HG02610 (cell line): ENCODE measurements around the gene TUBB4A.
A peak's percentile ranks its signal among the peaks of the same experiment; 100 is the strongest.

Experiments used
- ATAC-seq: cut with Tn5 transposase; IDR thresholded peaks from one replicate; pipeline ENCODE4 v1.9.1; 2021; ENCODE audit warnings: mild to moderate bottlenecking, moderate library complexity; ENCODE audit not compliant: unreplicated experiment

TUBB4A gene

DNA sequence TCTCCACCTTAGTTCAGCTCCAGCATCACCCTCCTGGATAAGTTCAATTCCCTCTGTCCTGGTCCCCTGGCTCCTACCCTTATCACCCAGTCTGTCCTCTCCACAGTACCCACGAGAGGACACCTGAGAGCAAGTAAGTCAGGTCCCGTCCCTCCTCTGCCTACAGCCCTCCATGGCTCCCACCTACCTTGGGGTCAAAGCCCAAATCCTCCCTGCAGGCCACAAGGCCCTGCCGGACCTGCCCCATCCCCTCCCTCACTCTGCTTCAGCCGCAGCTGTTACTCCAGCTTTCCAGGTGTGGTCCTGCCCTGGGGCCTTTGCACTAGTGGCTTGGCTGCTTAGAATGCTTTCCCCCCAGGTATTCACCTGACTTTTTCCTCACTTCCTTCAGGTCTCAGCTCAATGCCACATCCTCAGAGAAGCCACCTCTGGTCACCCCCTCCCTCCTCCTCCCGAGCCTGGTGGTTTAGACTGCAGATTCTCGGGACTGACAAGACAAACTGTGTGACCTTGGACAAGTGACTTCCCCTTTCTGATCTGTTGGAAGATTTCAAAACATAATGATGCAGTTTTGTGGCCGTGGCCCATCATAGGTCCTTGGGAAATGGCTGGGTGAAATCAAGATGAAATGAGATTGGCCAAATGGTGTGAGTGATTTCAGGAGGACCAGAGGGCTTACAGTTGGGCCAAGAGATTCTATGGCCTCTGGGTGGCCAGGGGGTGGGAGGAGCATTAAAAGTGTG is 3.6 kb downstream of the TUBB4A start:
- no peak for ATAC-seq

DNA sequence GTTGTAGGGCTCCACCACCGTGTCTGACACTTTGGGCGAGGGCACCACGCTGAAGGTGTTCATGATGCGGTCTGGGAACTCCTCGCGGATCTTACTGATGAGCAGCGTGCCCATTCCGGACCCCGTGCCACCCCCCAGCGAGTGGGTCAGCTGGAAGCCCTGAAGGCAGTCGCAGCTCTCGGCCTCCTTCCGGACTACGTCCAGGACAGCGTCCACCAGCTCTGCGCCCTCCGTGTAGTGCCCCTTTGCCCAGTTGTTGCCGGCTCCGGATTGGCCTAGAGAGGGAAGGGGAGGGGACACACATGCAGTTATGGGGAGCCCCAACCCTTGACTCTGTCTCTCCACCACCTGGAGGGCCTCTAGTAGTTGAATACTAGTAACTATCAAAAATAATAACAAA is 6.2 kb downstream of the TUBB4A start:
- ATAC-seq: no peak

GRCh38 chr19:6494438-6495036 is 7.6 kb downstream of the TUBB4A start:
- no peak for ATAC-seq

DNA sequence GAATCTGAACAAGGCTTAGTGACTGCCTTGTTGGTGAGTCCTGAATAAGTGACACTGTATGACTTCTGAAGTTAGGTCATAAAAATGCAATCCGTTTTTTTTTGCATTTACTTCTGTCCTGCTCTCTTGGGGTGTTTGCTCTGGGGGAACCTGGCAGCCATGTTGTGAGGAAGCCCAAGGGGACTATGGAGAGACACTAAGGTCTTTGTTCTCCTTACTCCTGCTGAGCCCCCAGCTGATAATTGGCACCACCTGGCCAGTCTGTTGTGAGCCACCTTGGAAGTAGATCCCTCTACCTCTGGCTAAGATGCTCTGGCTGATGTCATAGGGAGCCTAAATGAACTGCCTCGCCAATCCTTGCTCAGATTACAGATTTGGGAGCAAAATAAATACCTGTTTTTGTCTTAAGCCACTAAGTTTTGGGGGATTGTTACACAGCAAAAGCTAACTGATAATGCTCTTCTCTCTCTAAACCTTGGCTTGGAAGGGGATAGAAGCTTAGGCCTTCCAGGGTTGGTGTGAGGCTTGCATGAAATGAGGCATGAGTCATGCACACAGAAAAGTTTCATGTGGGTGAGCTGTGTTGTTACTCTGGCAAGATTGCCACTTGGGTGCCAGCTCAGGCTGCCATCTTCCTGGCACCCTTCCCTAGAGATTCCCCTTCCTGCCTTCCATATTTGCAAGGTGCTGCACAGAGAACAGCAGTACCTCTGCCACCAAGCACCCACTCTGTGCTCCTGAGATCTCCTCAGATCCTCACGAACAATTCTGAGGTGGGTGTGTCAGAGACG is 10.1 kb downstream of the TUBB4A start:
- no peak for ATAC-seq

GRCh38 chr19:6490134-6490533 is 12.0 kb downstream of the TUBB4A start:
- no peak for ATAC-seq

DNA sequence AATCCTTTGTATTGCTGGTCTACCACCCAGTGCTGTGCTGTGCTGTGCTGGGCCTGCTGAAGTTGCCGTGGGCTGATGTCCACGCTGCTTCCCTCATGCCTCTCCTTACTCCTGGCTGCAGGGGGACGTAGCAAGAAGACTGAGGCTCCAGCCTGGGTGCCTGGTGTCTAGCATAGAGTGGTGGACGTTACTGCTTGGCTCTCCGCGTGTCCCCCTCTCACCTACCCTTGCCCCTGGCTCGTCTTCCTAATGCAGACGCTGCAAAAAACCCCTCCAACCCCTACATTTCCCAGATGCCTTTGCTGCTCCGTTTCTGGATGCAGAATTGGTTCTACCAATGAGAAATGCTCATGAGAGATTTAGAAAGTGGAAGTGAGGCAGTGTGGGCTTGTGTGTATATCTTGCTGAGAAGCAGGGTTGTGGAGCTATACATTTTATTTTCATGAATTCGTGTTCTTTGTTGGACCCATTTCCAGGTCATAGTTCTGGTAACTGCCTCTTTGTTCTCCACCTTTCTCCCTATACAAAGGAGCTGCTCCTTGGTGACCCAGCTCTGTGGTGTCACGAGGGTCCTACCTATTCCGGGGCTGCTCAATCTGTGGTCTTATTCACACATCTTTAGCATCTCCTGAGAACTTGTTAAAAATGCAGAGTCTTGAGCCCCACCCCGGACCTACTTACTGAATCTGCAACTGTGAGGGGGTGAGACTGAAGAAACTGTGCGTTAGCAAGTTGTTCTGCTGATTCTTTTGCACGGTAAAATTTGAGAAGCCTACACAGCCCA is 12.6 kb downstream of the TUBB4A start:
- ATAC-seq: no peak

GRCh38 chr19:6484831-6485230 is 17.3 kb downstream of the TUBB4A start:
- no peak for ATAC-seq

DNA sequence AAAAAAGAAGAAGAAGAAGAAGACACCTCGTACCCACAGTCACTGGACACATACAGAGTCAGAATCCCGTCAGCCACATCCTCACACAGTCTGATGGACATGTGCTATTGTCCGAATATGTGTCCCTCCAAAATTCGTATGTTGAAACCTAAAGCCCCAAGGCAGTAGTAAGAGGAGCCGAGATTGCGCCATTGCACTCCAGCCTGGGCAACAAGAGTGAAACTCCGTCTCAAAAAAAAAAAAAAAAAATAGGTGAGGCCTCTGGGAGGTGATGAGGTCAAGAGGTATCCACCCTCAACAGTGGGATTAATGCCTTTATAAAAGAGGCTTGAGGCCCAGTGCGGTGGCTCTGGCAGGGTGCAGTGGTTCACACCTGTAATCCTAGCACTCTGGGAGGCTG is 17.9 kb downstream of the TUBB4A start:
- no peak for ATAC-seq

- ATAC-seq: no peak
Measured at GRCh38 chr19:6483235-6483634, 18.9 kb downstream of the TUBB4A start.

- ATAC-seq: no peak
Measured at GRCh38 chr19:6482343-6482686, 19.8 kb downstream of the TUBB4A start.

- ATAC-seq: peak; percentile 56
Measured at GRCh38 chr19:6481541-6482342, 20.4 kb downstream of the TUBB4A start, which contains the start of gene DENND1C. DENND1C (minus strand) TSS chr19:6481787; CDS start chr19:6481695, 92 bp downstream.

DNA sequence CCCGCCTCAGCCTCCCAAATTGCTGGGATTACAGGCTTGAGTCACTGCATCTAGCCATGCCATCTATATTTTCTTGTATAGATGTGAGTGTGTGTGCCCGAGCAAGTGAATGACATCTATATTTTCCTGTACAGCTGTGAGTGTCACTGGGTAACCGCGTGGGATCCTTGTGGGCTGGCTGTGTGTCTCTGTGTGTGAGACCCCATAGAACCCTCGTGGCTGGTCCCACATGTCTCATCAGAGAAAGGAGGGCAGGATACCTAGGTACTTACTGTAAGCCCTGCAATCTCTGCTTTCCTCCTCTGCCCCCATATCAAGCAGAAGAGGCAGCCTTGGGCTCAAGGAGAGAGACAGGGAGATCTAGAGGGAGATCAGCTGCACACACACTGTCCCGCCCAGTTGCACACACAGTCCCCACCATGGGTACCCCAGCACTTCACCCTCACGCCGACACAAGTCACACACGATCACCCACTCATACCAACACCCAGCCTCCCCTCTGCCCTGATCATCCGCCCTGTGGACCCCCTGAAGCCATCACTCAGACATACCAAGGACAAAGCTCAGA is 21.2 kb downstream of the TUBB4A start:
- peak; percentile 19 for ATAC-seq

DNA sequence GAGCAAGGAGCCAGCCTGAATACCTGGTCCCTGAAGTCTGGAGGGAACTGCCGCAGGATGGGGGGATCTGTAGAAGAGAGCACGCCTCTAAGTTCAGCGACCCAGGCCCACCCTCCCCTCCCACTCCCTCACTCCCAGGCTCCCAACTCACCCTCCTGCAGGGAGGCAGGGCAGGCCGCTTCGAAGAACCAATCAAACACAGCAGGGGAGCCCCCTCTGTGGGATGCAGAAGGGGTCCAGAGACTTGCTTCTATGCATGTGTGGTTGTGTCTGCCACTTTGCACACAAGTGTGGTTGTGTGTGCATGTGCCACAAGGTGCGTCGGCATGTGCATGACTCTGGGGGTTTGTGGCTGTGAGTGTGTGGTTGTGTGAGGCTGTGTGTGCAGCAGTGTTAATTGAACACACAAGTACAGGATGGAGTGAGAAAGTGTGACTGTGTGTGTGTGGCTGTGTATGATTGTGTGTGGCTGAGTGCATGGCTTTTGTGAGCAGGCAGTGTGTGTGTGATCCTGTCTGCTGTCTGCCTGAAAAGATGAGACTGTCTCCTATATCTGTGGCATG is 22.2 kb downstream of the TUBB4A start:
- ATAC-seq: no peak

- ATAC-seq: no peak
Measured at GRCh38 chr19:6478815-6479214, 23.3 kb downstream of the TUBB4A start.

- ATAC-seq: no peak
Measured at GRCh38 chr19:6476896-6477431, 25.1 kb downstream of the TUBB4A start.

- no peak for ATAC-seq
Measured at GRCh38 chr19:6476155-6476895, 25.8 kb downstream of the TUBB4A start.

GRCh38 chr19:6475321-6476108 is 26.6 kb downstream of the TUBB4A start:
- ATAC-seq: no peak

DNA sequence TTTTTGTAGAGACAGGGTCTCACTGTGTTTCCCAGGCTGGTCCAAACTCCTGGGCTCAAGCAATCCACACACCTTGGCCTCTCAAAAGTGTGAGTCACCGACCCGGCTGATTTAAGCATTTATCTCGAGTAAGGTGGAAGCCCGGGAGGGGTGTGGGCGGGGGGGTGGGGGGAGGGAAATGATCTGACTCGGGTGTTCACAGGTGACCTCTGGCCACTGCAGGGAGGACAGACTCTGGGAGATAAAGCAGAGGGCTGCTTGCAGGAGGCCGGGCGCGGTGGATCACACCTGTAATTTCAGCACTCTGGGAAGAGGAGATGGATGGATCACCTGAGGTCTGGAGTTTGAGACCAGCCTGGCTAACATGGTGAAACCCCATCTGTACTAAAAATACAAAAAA is 28.5 kb downstream of the TUBB4A start:
- ATAC-seq: no peak
